Measurements from ENCODE around the gene MISP3. TPM values are rescaled to one million over a fixed set of nuclear protein-coding genes. Genes with fewer than 3 reads are reported as not detected.
"Not testable (repeated sequence)": the region's sequence is repeated elsewhere in the genome, so short reads cannot be mapped to it uniquely, and the experiment has no call there.

The MISP3 gene
- total RNA-seq, 1 donor from 2014 or later = 2.1 TPM

DNA sequence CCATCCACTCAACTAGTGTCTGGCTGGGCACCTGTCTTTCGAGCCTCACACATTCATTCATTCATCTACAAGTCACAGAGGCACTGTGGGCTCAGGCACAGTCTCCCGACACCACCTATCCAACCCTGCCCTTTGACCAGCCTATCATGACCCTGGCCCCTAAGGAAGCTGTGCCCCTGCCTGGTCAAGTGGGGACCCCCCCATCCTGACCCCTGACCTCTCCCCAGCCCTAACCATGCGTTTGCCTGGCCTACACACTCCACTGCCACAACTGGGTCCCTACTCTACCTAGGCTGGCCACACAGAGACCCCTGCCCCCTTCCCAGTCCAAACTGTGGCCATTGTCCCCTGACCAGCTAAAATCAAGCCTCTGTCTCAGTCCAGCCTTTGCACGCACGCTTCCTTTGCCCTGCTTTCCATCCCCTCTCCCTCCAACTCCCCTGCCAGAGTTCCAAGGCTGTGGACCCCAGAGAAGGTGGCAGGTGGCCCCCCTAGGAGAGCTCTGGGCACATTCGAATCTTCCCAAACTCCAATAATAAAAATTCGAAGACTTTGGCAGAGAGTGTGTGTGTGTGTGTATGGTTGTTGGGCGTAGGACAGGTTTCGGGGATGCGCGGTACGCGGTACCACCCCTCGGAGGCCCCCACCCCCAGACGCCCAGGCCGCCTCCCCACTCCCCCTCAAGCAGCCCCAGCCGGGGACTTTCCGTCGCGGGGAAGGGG lies 41.4 kb upstream of the MISP3 start:
- Mint-ChIP-seq H3K9me3 (ENCODE audit: unreplicated experiment) (no peaks in the 10 kb centered on the region), H3K27me3 (ENCODE audit: unreplicated experiment) (peaks cover 7% of the 10 kb centered on the region), H3K4me1 (ENCODE audit: unreplicated experiment) (peaks cover 4% of the 10 kb centered on the region), H3K27ac (ENCODE audit: unreplicated experiment) (no peak overlapping the region), H3K4me3 (ENCODE audit: unreplicated experiment) (peak overlapping the region; percentile 67), H3K36me3 (ENCODE audit: unreplicated experiment) (no peaks in the 10 kb centered on the region)
- TF ChIP-seq, protein P1, sequence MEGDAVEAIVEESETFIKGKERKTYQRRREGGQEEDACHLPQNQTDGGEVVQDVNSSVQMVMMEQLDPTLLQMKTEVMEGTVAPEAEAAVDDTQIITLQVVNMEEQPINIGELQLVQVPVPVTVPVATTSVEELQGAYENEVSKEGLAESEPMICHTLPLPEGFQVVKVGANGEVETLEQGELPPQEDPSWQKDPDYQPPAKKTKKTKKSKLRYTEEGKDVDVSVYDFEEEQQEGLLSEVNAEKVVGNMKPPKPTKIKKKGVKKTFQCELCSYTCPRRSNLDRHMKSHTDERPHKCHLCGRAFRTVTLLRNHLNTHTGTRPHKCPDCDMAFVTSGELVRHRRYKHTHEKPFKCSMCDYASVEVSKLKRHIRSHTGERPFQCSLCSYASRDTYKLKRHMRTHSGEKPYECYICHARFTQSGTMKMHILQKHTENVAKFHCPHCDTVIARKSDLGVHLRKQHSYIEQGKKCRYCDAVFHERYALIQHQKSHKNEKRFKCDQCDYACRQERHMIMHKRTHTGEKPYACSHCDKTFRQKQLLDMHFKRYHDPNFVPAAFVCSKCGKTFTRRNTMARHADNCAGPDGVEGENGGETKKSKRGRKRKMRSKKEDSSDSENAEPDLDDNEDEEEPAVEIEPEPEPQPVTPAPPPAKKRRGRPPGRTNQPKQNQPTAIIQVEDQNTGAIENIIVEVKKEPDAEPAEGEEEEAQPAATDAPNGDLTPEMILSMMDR (IDR thresholded peaks at IDR 0.05) = no peak
- no peak for DNase-seq (ENCODE audit: extremely low spot score, unreplicated experiment)

DNA sequence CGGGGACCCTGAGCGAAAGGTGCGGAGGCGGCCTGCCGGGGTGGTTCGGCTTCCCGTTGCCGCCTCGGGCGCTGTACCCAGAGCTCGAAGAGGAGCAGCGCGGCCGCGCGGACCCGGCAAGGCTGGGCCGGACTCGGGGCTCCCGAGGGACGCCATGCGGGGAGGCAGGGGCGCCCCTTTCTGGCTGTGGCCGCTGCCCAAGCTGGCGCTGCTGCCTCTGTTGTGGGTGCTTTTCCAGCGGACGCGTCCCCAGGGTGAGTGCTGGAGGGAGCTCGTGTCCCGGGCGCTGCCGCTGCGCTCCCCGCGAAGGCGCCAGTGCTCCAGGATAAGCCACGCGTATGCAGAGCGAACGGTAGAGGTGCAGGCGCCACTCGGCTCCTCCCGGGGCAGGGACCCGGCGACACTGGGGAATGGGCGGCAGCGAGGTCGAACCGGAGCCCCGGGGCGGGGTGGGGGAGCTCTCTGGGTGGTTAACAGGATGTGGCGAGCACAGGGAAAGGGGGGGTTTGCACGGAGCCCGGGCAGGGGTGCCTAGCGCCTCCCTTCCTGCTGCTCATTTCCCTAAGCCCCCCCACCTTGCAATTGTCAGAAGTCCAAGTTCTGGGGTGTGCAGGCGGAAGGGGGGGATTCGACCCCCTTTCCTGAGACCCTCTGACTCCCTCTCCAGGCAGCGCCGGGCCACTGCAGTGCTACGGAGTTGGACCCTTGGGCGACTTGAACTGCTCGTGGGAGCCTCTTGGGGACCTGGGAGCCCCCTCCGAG lies 40.7 kb upstream of the MISP3 start, which contains the start of gene IL27RA:
Gene IL27RA (plus strand): TSS at position 44 of the 762 bp plus-strand sequence. CDS start 111 bp downstream, at position 155.
- peaks cover 4% of the 10 kb centered on the region for H3K4me1 Mint-ChIP-seq (ENCODE audit: unreplicated experiment)

DNA sequence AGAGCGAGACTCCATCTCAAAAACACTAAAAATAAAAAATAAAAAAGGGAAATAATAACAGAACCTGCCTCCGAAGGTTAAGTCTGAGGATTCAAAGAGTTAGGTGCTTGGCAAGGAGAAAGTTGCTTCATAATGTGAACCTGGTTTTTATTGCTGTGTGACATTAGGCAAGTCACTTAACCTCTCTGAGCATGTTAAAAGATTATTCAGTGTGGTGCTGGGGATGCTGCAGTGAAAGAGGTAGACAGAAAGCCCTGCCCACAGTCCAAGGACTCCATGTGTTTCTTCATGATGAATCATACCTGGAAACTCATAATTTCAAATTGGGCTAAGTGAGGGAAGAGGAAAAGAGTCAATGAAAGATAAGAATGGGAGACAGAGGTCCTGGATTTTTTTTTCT lies 38.6 kb upstream of the MISP3 start:
- Mint-ChIP-seq H3K4me3 (ENCODE audit: unreplicated experiment) (no peak overlapping the region), H3K4me1 (ENCODE audit: unreplicated experiment) (peaks cover 4% of the 10 kb centered on the region), H3K36me3 (ENCODE audit: unreplicated experiment) (no peaks in the 10 kb centered on the region), H3K9me3 (ENCODE audit: unreplicated experiment) (no peaks in the 10 kb centered on the region), H3K27me3 (ENCODE audit: unreplicated experiment) (no peaks in the 10 kb centered on the region), H3K27ac (ENCODE audit: unreplicated experiment) (no peak overlapping the region)
- DNase-seq (ENCODE audit: extremely low spot score, unreplicated experiment) = no peak
- TF ChIP-seq, protein P1 (IDR thresholded peaks at IDR 0.05) = no peak

More for the DNA sequence above, 40.7 kb upstream of the MISP3 start, which contains the start of gene IL27RA:
- Mint-ChIP-seq H3K4me3 (ENCODE audit: unreplicated experiment) (peak within 1 kb of the TSS; percentile 77), H3K36me3 (ENCODE audit: unreplicated experiment) (no peaks in the 10 kb centered on the region), H3K27ac (ENCODE audit: unreplicated experiment) (no peak within 1 kb of the TSS), H3K9me3 (ENCODE audit: unreplicated experiment) (no peaks in the 10 kb centered on the region), H3K27me3 (ENCODE audit: unreplicated experiment) (peaks cover 7% of the 10 kb centered on the region)
- TF ChIP-seq, protein P1 (IDR thresholded peaks at IDR 0.05) = peak; percentile 68
- DNase-seq (ENCODE audit: extremely low spot score, unreplicated experiment) = no peak

DNA sequence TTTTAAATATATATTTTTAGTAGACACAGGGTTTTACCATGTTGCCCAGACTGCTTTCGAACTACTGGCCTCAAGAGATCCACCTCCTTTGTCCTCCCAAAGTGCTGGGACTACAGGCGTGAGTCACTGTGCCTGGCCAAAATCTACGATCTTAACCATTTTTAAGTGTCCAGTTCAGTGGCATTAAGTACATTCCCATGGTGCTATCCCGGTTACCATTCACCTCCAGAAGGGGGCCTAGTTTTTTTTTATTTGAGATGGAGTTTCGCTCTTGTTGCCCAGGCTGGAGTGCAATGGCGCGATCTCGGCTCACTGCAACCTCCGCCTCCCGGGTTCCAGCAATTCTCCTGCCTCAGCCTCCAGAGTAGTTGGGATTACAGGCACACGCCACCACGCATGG lies 37.4 kb upstream of the MISP3 start:
- not testable (repeated sequence) for H3K27me3 Mint-ChIP-seq (ENCODE audit: unreplicated experiment); H3K9me3 Mint-ChIP-seq (ENCODE audit: unreplicated experiment); H3K27ac Mint-ChIP-seq (ENCODE audit: unreplicated experiment); H3K4me3 Mint-ChIP-seq (ENCODE audit: unreplicated experiment); DNase-seq (ENCODE audit: extremely low spot score, unreplicated experiment); H3K4me1 Mint-ChIP-seq (ENCODE audit: unreplicated experiment); H3K36me3 Mint-ChIP-seq (ENCODE audit: unreplicated experiment)
- TF ChIP-seq, protein P1 (IDR thresholded peaks at IDR 0.05) = peak; percentile 16

DNA sequence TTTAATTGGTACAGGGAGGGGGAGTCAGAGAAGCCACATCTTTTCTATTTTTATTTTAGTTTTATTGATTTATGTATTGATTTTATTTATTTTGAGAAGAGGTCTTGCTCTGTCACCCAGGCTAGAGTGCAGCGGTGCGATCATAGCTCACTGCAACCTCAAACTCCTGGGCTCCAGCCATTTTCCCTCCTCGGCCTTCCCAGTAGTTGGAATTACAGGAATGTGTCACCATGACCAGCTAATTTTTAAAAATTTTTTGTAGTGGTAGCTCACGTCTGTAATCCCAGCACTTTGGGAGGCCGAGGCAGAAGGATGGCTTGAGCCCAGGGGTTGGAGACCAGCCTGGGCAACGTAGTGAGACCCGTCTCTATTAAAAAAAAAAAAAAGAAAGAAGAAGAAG lies 36.9 kb upstream of the MISP3 start:
- DNase-seq (ENCODE audit: extremely low spot score, unreplicated experiment) = no peak
- H3K27ac Mint-ChIP-seq (ENCODE audit: unreplicated experiment) = no peak overlapping the region
- no peaks in the 10 kb centered on the region for H3K27me3 Mint-ChIP-seq (ENCODE audit: unreplicated experiment)
- H3K4me3 Mint-ChIP-seq (ENCODE audit: unreplicated experiment) = no peak overlapping the region
- peaks cover 4% of the 10 kb centered on the region for H3K4me1 Mint-ChIP-seq (ENCODE audit: unreplicated experiment)
- no peaks in the 10 kb centered on the region for H3K9me3 Mint-ChIP-seq (ENCODE audit: unreplicated experiment)
- TF ChIP-seq, protein P1 (IDR thresholded peaks at IDR 0.05) = no peak
- H3K36me3 Mint-ChIP-seq (ENCODE audit: unreplicated experiment) = no peaks in the 10 kb centered on the region

All from osteocyte (in vitro differentiated cells).